HG02623 (cell line): ENCODE data around the gene NRG3.

Source experiments
- ATAC-seq: cut with Tn5 transposase; IDR thresholded peaks from one replicate; pipeline ENCODE4 v1.9.1; 2021; ENCODE audit warnings: moderate library complexity; ENCODE audit not compliant: unreplicated experiment

Gene NRG3

GRCh38 chr10:82206831-82207230, 331.8 kb downstream of the NRG3 start:
- ATAC-seq, result no peak

DNA sequence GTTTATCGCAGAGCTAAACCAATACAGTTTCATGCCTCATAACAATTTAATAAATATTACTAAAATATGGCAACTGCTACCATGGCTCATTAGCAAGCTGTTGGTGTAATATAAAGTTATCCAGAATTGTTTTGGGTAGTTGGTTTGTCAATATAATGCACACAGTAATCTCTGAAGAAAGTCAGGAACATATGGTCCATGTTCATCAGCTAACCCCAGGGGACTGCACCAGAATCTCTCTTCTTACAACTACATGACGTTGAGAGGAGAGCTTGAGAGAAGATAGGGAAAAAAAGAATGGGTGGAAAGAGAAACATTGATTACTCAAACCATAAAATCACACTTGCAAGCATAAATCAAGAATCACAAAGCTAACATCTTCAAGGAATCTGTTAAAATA, 333.7 kb downstream of the NRG3 start:
- ATAC-seq, result no peak

GRCh38 chr10:82210331-82210730, 335.3 kb downstream of the NRG3 start:
- no peak for ATAC-seq

GRCh38 chr10:82211346-82211745, 336.4 kb downstream of the NRG3 start:
- no peak for ATAC-seq

- no peak for ATAC-seq
These were observed 337.8 kb downstream of the NRG3 start for GRCh38 chr10:82212753-82213152.

- no peak for ATAC-seq
These were observed 338.8 kb downstream of the NRG3 start for GRCh38 chr10:82213784-82214183.

GRCh38 chr10:82221056-82221455, 346.1 kb downstream of the NRG3 start:
- ATAC-seq, result no peak

DNA sequence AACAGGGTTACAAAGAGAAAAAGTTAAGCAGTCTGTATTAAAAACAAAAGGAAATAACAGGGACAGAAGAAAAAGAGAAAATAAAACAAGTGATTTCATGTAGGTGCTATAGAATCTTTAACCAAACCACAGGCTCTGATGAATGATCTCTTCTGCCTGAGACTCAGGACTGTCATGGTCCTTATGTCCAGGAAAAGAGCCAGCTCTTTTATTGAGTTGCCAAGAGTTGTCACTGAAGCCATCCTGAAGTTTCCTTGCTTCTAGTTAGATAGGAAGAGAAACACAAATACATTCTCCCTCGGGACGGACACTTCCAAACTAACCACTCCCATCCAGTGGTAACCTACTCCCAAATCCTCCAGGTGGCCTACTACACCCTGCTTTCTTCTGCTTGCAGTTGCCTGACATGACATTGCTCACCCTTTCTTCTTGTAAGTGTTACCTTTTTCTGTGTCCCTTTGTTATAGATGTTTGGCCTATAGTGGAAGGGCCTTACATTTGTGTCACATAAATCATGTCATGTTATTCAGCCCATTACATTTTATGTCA, 346.7 kb downstream of the NRG3 start:
- no peak for ATAC-seq

GRCh38 chr10:82228701-82229100, 353.7 kb downstream of the NRG3 start:
- ATAC-seq, result no peak

DNA sequence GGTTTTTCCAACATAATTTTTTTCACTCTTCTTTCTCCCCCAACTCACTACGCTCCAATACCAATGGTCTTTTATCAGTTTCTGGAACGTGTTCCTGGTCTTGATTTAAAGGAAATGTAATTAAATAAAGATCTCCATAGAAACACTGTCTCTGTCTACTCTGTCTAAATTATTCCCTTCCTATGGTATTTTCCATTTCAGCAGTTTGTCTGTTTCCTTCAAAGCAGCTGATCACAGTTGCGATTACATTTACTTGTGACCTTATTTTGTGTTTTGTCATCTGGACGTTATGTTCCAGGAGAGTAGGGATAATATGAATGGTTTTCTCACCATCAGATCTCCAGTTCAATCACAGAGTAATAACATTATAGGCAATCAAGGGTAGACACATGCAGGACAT, 359.2 kb downstream of the NRG3 start:
- ATAC-seq, result no peak

DNA sequence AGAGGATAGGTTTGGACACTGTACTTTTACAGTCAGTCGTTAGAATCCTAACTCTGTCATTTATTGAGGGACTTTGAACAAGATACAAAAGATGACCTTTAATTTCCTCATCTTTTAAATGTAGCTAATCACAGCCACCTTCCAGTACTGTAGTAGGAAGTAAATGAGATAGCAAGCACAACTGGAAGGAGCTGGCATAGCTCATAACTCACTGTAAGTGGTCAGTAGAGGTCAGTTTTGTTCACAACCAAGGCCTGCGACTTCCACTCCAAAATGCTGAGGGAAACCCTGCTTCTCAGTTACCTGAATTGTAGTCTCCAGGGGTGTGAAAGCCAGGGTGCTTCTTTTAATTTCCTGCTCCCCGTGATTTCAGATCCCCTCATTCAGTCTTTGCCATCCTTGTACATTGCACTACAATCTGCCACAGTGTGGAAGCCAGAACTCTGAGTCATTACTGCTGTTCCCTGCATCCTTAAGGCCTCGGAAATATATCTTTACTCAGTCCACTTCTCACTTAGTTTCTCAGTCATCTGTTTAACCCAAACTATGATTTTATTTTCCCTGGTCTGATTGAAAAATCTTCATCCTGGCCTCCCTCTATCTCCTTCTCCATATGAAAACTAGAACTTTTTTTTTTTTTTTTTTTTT, 361.2 kb downstream of the NRG3 start:
- no peak for ATAC-seq

- ATAC-seq, result no peak
These were observed 363.3 kb downstream of the NRG3 start for GRCh38 chr10:82238291-82238690.

DNA sequence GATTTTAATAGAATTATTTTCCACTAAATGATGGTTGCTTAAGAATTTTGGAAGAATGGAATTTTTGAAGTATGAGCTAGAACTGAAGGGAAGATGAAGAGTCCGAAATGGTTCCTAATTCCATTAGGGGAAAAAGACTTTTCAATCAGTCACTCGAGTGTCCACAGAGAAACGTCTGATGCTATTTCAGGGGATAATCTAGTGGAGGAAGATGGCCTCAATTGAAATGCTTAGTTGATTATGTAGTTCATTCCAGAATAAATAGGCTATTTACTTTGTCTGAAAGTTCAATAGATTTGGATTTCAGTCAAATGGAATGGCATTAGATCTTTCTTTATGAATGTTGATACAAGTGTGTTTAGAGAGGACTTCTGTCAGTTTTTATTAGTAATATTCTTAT, 365.4 kb downstream of the NRG3 start:
- no peak for ATAC-seq

- no peak for ATAC-seq
These were observed 367.8 kb downstream of the NRG3 start for GRCh38 chr10:82242778-82243177.

DNA sequence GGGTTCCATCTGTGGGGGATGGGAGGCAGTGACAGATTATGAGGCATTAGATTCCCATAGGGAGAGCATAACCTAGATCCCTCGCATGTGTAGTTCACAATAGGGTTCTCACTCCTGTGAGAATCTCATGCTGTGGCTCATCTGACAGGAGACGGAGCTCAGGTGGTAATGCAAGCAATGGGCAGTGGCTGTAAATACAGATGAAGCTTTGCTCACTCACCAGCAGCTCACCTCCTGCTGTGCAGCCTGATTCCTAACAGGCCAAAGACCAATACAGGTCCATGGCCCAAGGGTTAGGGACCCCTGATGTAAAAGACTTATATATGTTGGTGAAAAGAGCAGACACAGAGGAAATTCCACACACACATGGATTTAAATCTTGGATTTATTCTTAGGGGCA, 370.2 kb downstream of the NRG3 start:
- no peak for ATAC-seq

GRCh38 chr10:82245906-82246560, 371.0 kb downstream of the NRG3 start:
- ATAC-seq, result no peak

GRCh38 chr10:82249141-82249540, 374.1 kb downstream of the NRG3 start:
- ATAC-seq, result no peak

DNA sequence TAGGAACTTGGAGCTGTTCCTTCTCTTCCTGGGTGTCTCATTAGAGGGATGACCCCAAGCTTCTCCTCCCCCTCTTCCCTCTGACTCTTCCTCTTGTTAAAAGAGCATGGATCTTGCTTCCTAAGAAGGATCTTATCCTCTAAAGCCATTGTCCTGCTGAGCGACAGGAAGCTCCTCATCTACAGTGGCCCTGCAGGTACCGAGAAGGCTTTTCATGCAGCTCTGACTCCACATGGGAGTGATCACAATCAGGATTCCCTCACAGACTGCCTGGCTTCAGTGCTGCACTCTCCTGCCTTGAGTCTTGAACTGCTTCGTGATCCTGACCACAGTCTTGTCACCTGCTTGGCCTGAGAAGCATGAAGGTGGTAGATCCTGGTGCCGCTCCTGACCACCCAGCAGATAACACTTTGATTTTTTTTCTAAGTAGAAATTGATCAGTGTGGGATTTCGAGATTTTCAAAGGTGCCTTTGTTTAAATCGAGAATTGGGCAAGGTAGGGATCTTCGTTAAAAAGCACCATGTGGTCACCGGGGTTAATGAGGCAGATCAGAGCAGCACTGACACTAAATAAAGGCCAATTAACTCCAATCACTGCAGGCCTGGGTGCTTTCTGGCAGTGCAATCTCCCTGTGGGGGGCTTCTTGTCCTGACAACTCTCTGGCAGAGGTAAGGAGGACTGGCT, 376.4 kb downstream of the NRG3 start:
- ATAC-seq, result no peak

- no peak for ATAC-seq
These were observed 377.1 kb downstream of the NRG3 start for GRCh38 chr10:82252081-82252480.

DNA sequence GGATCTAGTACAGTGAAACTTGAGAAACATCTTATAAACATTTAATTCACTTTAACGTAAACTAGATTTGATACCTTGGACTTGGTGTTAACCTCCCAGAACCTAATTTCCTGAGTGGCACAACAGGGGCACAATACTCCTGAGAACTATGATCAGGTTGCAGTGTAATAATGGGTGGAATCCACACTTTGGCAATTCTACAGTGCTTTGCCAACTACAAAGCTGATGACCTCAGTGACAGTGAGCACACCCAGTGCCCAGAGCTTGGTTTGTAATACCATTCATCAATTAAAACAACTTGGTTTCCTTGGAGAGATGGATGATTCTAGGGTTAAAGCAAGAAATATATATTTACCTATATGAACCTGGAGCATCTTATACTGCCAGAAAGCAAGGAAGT, 379.2 kb downstream of the NRG3 start:
- ATAC-seq, result no peak

GRCh38 chr10:82256275-82256674, 381.3 kb downstream of the NRG3 start:
- ATAC-seq, result no peak

DNA sequence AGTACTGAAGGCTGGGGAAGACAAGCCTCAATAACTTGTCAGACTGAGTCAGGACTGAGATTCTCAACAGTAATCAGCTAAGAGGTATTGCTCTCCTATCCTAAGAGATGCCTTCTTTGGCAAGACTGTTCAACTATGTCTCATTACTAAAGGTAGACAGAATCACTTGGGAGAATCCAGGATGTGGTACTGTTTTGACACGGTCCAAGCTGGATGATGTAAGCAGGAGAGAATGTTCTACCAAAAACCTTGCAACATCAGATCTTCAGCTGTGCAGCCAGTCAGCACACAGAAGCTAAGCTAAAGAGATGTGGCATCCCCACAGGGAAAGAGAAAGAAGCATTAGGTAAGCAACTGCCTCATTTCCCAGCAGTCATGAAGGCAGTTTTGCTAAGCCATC, 391.4 kb downstream of the NRG3 start:
- no peak for ATAC-seq
